Measurements from ENCODE around the gene SRC.

GRCh38 chr20:37344506-37345338 lies 1.2 kb upstream of the SRC start:
- TF ChIP-seq POLR2AphosphoS5 (IDR thresholded peaks at IDR 0.05) (no peak), CTCF (IDR thresholded peaks at IDR 0.05) (no peak), POLR2A (IDR thresholded peaks at IDR 0.05; ENCODE audit: low read depth) (no peak), EP300 (IDR thresholded peaks at IDR 0.05) (no peak)

All from esophagus muscularis mucosa (tissue), 4 donors.